Upper lobe of left lung (tissue), 6 donors: ENCODE measurements around the gene CHST5. TPM values are rescaled to one million over a fixed set of nuclear protein-coding genes. Genes with fewer than 3 reads are reported as not detected.
"Not testable (repeated sequence)": the region's sequence is repeated elsewhere in the genome, so short reads cannot be mapped to it uniquely, and the experiment has no call there.

Experiments used
- ATAC-seq, 2 donors: fragments of 200-7000 bp; cut with Tn5 transposase; one replicate each; pipeline ENCODE4 v1.9.1; 2022; ENCODE audit warnings: mild to moderate bottlenecking in 2 of 2, moderate library complexity in 2 of 2; ENCODE audit not compliant: low FRiP score in 2 of 2
- DNase-seq, 2 donors: peaks; one replicate each; pipeline ENCODE4 v3.0.0-alpha.2; 2019 to 2020
- H3K27ac ChIP-seq, 4 donors: fragments of 200-600 bp; sonication (generic); one replicate each; pipeline ENCODE4 v1.5.1; 2016 to 2019
- H3K27me3 ChIP-seq, 4 donors: fragments of 200-600 bp; sonication (generic); one replicate each; pipeline ENCODE4 v1.5.1; 2017 to 2019
- H3K36me3 ChIP-seq, 4 donors: fragments of 200-600 bp; sonication (generic); one replicate each; pipeline ENCODE4 v1.5.1; 2016 to 2019
- H3K4me1 ChIP-seq, 4 donors: fragments of 200-600 bp; sonication (generic); one replicate each; pipeline ENCODE4 v1.5.1; 2018 to 2019
- H3K4me3 ChIP-seq, 4 donors: fragments of 200-600 bp; sonication (generic); one replicate each; pipeline ENCODE4 v1.5.1; 2017 to 2019; ENCODE audit warnings: mild to moderate bottlenecking in 2 of 4, moderate library complexity in 1 of 4
- H3K9me3 ChIP-seq, 4 donors: fragments of 200-600 bp; sonication (generic); one replicate each; pipeline ENCODE4 v1.5.1; 2018 to 2019
- EP300 ChIP-seq, 4 donors: sonication (generic); formaldehyde crosslinking; IDR thresholded peaks; one replicate each; pipeline ENCODE4 v1.5.1; 2017; ENCODE audit warnings: antibody characterized with exemption in 4 of 4, control low read depth in 2 of 4
- POLR2A ChIP-seq, 4 donors: fragments of 450-650 bp; IDR thresholded peaks; one replicate each; pipeline ENCODE4 v1.5.1; 2016 to 2017; ENCODE audit warnings: antibody characterized with exemption in 4 of 4, mild to moderate bottlenecking in 2 of 4
- POLR2AphosphoS5 ChIP-seq, 2 donors: sonication (generic); formaldehyde crosslinking; IDR thresholded peaks; one replicate each; pipeline ENCODE4 v1.5.1; 2017; ENCODE audit warnings: antibody characterized with exemption in 2 of 2
- WGBS, 2 donors: methylation state at CpG; one replicate each; pipeline ENCODE4 v1.1.5; 2017 to 2018; 5-methylcytosine and 5-hydroxymethylcytosine counted together
- total RNA-seq, 6 donors: library from RNA; depleted of rRNA in 4 of 6; stranded (reverse); fragments of >200 nt in 4 of 6; gene quantifications; one replicate each; pipeline versions ENCODE4 v1.1.0 to v1.2.1, GENCODE V29; 2016 to 2021
- TF ChIP-seq, protein P1 (sequence below), 6 experiments: fragments of 450-650 bp in 4 of 6; fragments of 200-600 bp in 2 of 6; sonication (generic) in 2 of 6; IDR thresholded peaks; one replicate each; pipeline ENCODE4 v1.5.1; 2016 to 2019; ENCODE audit warnings: antibody characterized with exemption in 6 of 6
- donor health status: DM: no; HTN: no; CAD: no; lungs with moderate emphysema.
- donor health status: DM: no; HTN: yes; CAD: no; lungs with severe emphysema.

CHST5 gene
- total RNA-seq, 6 donors from 2014 or later: 0.11 to 1.7 (median 0.51) TPM; not detected in 3

DNA sequence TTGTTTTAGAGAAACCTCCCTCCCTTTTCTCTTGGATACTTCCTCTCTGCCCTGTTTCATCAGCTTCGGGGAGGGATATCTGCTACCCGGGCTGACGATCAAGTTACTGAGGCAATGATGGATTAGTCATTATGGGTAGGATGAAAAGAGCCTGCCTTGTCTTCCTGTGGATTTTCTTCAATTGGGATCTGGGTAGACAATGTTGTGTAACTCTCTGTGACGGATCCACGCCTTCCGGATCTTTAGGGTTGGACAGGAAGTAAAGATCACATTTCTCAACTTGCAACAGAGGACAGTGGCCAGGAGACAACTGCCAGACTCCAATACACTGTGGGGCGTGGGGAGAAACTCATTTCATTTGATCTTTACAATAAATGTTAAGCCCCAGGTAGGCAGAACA is 29.3 kb downstream of the CHST5 start:
- Histone ChIP-seq H3K27ac (peak overlapping the region in 2 of 4 donors; percentile 3 to 13), H3K4me3 (no peak overlapping the region), H3K9me3 (no peaks in the 10 kb centered on the region), H3K4me1 (peaks cover 0 to 9% (median 3%) of the 10 kb centered on the region in 4 donors), H3K36me3 (no peaks in the 10 kb centered on the region), H3K27me3 (no peaks in the 10 kb centered on the region)
- peak; percentile 67 to 92 for ATAC-seq
- 18 to 21% methylated on average over 7 of the region's 7 CpGs for WGBS, 2 donors
- peak; percentile 46 to 52 for TF ChIP-seq POLR2AphosphoS5 (IDR thresholded peaks at IDR 0.05)
- TF ChIP-seq EP300 (IDR thresholded peaks at IDR 0.05): no peak
- peak in 1 of 2 donors; percentile 51 for DNase-seq

DNA sequence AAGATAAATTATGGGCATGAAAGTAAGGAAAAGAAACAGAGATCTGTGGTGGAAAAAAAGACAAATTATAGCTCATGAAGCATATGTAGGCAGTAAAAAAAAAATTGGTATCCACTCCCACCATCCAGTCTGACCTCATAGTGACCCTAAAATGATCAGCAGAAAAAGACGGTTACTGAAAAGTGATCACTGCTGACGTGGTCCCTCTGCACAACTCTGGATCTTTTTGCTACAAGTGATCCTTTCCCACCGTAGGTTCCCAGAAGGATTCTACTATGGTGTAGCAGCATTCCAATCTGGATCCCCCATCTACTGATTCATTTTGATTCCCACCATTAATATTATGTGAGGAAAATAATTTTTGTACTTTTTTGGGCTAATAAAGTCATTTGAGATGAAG is 29.8 kb downstream of the CHST5 start:
- 81% methylated on average over 3 of the region's 3 CpGs for WGBS, 2 donors
- ATAC-seq (no peak), DNase-seq (no peak)
- TF ChIP-seq, protein P1, sequence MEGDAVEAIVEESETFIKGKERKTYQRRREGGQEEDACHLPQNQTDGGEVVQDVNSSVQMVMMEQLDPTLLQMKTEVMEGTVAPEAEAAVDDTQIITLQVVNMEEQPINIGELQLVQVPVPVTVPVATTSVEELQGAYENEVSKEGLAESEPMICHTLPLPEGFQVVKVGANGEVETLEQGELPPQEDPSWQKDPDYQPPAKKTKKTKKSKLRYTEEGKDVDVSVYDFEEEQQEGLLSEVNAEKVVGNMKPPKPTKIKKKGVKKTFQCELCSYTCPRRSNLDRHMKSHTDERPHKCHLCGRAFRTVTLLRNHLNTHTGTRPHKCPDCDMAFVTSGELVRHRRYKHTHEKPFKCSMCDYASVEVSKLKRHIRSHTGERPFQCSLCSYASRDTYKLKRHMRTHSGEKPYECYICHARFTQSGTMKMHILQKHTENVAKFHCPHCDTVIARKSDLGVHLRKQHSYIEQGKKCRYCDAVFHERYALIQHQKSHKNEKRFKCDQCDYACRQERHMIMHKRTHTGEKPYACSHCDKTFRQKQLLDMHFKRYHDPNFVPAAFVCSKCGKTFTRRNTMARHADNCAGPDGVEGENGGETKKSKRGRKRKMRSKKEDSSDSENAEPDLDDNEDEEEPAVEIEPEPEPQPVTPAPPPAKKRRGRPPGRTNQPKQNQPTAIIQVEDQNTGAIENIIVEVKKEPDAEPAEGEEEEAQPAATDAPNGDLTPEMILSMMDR (IDR thresholded peaks at IDR 0.05): no peak
- TF ChIP-seq POLR2AphosphoS5 (IDR thresholded peaks at IDR 0.05): no peak
- no peak for TF ChIP-seq POLR2A (IDR thresholded peaks at IDR 0.05)
- TF ChIP-seq EP300 (IDR thresholded peaks at IDR 0.05): no peak
- no peaks in the 10 kb centered on the region for H3K27me3 ChIP-seq
- H3K36me3 ChIP-seq: no peaks in the 10 kb centered on the region
- peaks cover 0 to 9% (median 3%) of the 10 kb centered on the region in 4 donors for H3K4me1 ChIP-seq
- peak overlapping the region in 1 of 4 donors; percentile 3 for H3K27ac ChIP-seq
- H3K9me3 ChIP-seq: no peaks in the 10 kb centered on the region
- H3K4me3 ChIP-seq: no peak overlapping the region

DNA sequence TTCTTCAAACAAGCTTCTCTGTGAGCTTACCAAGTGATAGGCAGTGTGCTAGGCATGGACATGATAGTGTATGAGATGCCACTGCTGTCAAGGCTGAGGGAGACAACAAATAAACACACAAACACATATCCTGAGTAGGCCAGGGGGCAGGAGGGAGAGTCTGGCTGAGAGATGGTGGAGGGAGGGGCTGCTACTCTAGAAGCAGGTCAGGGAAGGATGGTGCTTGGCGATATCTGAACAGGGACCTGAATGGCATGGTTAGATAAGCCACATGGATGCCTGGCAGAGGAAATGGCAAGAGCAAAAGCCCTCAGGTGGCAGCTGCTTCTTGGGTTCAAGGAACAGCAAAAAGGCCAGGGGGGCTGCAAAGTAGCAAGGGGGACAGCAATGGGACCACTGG is 32.1 kb downstream of the CHST5 start:
- no peak for TF ChIP-seq EP300 (IDR thresholded peaks at IDR 0.05)
- no peak for TF ChIP-seq POLR2A (IDR thresholded peaks at IDR 0.05)
- no peak for TF ChIP-seq POLR2AphosphoS5 (IDR thresholded peaks at IDR 0.05)
- TF ChIP-seq, protein P1 (IDR thresholded peaks at IDR 0.05): no peak
- Histone ChIP-seq H3K36me3 (no peaks in the 10 kb centered on the region), H3K27ac (no peak overlapping the region), H3K4me3 (no peak overlapping the region), H3K4me1 (peaks cover 0 to 9% (median 3%) of the 10 kb centered on the region in 4 donors), H3K9me3 (no peaks in the 10 kb centered on the region), H3K27me3 (no peaks in the 10 kb centered on the region)
- WGBS, 2 donors: 75 to 100% methylated on average over 1 of the region's 1 CpG
- no peak for DNase-seq
- no peak for ATAC-seq

DNA sequence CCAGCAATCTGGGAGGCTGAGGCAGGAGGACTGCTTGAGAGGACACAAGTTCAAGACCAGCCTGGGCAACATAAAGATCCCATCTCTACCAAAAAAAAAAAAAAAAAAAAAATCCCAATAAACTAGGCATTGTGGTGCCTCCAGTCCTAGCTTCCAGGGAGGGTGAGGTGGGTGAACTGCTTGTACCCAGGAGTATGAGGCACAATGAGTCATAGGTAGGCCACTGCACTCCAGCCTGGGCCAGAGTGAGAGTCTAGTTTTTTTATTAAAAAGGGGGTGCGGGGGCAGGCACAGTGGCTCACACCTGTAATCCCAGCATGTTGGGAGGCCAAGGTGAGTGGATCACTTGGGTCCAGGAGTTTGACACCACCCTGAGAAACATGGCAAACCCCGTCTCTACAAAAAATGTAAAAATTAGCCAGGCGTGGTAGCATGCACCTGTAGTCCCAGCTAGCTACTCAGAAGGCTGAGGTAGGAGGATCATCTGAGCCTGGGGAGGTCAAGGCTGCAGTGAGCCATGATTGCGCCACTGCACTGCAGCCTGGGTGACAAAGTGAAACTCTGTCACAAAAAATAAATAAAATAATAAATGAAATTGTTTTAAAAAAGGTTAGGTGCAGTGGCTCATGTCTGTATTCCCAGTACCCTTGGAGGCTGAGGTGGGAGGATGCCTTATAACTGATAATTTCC is 32.8 kb downstream of the CHST5 start:
- DNase-seq: no peak
- 92 to 96% methylated on average over 4 of the region's 4 CpGs for WGBS, 2 donors
- no peaks in the 10 kb centered on the region for H3K36me3 ChIP-seq
- no peak for ATAC-seq
- H3K9me3 ChIP-seq: no peaks in the 10 kb centered on the region
- no peaks in the 10 kb centered on the region for H3K27me3 ChIP-seq
- TF ChIP-seq POLR2AphosphoS5 (IDR thresholded peaks at IDR 0.05) (no peak), POLR2A (IDR thresholded peaks at IDR 0.05) (no peak), EP300 (IDR thresholded peaks at IDR 0.05) (no peak)
- TF ChIP-seq, protein P1 (IDR thresholded peaks at IDR 0.05): no peak
- no peak overlapping the region for H3K27ac ChIP-seq
- H3K4me3 ChIP-seq: no peak overlapping the region
- H3K4me1 ChIP-seq: peaks cover 0 to 9% (median 3%) of the 10 kb centered on the region in 4 donors

DNA sequence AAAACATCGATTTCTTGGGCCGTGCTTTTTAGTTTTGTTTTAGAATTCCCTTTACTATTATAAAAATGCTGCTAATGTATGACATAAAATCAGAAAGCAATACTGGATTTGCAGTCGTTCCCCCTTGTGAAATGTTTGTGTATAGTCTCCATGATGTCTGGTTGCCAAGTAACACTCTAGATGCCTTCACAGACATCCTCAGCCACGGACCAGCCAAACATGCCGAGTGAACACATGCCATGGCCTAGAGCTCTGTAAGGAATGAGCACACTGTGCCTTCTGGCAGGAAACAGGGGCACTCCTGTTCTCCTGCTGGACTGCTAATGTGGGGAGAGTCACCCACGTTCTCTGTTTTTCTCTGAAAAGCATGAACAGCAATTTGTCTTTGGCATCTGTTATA is 34.1 kb downstream of the CHST5 start:
- not testable (repeated sequence) for H3K4me3 ChIP-seq, DNase-seq, H3K27ac ChIP-seq, ATAC-seq, H3K27me3 ChIP-seq, H3K9me3 ChIP-seq, H3K4me1 ChIP-seq, H3K36me3 ChIP-seq
- WGBS, 2 donors: 58 to 67% methylated on average over 6 of the region's 6 CpGs

DNA sequence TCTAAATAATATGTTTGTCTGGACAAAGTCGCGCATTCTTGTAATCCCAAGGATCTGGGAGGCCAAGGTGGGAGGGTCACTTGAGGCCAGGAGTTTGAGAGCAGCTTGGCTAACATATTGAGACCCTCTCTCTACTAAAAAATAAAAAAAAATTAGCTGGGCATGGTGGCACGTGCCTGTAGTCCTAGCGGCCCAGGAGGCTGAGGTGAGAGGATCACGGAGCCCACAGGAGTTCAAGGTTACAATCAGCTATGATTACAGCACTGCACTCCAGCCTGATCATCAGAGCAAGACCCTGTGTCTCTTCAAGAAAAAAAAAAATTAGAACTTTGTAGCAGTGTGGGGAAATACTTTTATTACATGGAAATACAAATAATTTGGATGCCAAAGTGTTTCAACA is 34.5 kb downstream of the CHST5 start:
- Histone ChIP-seq H3K4me1 (peaks cover 0 to 4% (median 2%) of the 10 kb centered on the region in 4 donors), H3K9me3 (no peaks in the 10 kb centered on the region), H3K36me3 (no peaks in the 10 kb centered on the region), H3K4me3 (no peak overlapping the region), H3K27me3 (no peaks in the 10 kb centered on the region), H3K27ac (no peak overlapping the region)
- DNase-seq (no peak), ATAC-seq (no peak)
- TF ChIP-seq, protein P1 (IDR thresholded peaks at IDR 0.05): no peak
- TF ChIP-seq POLR2AphosphoS5 (IDR thresholded peaks at IDR 0.05): no peak
- TF ChIP-seq POLR2A (IDR thresholded peaks at IDR 0.05): no peak
- no peak for TF ChIP-seq EP300 (IDR thresholded peaks at IDR 0.05)
- 80 to 90% methylated on average over 5 of the region's 5 CpGs for WGBS, 2 donors

DNA sequence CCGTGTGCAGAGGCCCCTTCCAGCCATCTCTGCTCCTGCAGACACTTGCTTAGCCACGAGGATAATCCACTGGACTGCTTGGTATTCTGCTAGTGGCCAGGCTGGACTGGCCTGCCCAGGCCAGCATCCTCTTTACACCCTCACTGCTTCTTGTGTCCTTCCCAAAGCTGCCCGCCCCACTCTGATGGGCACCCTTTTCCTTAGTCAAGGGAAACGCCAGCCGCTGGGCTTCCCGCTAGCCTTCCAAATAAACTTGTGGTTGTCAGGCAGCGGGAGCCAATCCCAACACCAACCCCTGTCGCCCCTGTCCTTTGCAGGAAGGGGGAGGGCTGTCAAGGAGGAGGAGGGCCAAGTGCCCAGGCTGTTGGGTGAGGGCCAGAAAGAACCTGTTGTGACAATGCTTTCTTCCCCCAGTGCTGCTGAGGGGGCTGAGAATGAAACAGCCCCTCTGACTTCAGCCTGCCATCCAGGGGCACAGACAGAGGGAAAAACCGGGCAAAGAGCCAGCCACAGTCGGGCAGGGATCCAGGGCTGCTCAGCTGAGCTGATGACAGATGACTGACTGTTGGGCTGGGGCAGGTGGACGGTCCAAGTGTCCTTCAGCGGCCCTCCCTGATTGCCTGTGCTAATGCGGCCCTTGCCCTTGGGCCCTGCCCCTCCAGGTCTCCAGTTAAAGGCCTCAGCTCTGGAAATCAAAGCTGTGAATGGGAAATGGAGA is 37.1 kb downstream of the CHST5 start:
- H3K36me3 ChIP-seq, H3K27me3 ChIP-seq, DNase-seq, H3K9me3 ChIP-seq, H3K4me3 ChIP-seq, H3K27ac ChIP-seq: not testable (repeated sequence)
- peak in 1 of 2 donors; percentile 47 for ATAC-seq
- peaks cover 11 to 14% (median 13%) of the 10 kb centered on the region in 4 donors for H3K4me1 ChIP-seq
- 18 to 21% methylated on average over 9 of the region's 13 CpGs for WGBS, 2 donors
